Stimulated activated naive CD8-positive, alpha-beta T cell treated with anti-CD3 and anti-CD28 coated beads, Interleukin-15, Interleukin-2, amounts not matched to agents 100 U/mL and 50 U/mL, for 24 hours (primary cell): ENCODE data around the gene GSG1.
A peak's percentile ranks its signal among the peaks of the same experiment; 100 is the strongest.

Experiments used
- ATAC-seq: fragments of 150-1000 bp; cut with Tn5 transposase; one replicate; pipeline ENCODE4 v1.10.0; 2021
- DNase-seq: peaks from one replicate; pipeline ENCODE4 v3.0.0; 2021

The GSG1 gene

GRCh38 chr12:13119826-13120225 is 16.4 kb upstream of the GSG1 start:
- DNase-seq (no peak), ATAC-seq (no peak)

GRCh38 chr12:13117029-13117428 is 13.6 kb upstream of the GSG1 start:
- ATAC-seq (no peak), DNase-seq (no peak)

GRCh38 chr12:13116259-13116658 is 12.8 kb upstream of the GSG1 start:
- no peak for DNase-seq
- no peak for ATAC-seq

- ATAC-seq (no peak), DNase-seq (no peak)
Measured at GRCh38 chr12:13114251-13115052, 11.0 kb upstream of the GSG1 start.

GRCh38 chr12:13112968-13113367 is 9.5 kb upstream of the GSG1 start:
- DNase-seq (no peak), ATAC-seq (no peak)

- DNase-seq = no peak
- ATAC-seq = no peak
Measured at GRCh38 chr12:13106666-13107065, 3.2 kb upstream of the GSG1 start.

- ATAC-seq = no peak
- DNase-seq = no peak
Measured at GRCh38 chr12:13105781-13106180, 2.3 kb upstream of the GSG1 start.

GRCh38 chr12:13104409-13104808 is 942 bp upstream of the GSG1 start:
- no peak for DNase-seq
- ATAC-seq = no peak

GRCh38 chr12:13102461-13103195 is 839 bp downstream of the GSG1 start:
- ATAC-seq (no peak), DNase-seq (no peak)

GRCh38 chr12:13101821-13102375 is 1.6 kb downstream of the GSG1 start:
- DNase-seq (peak; percentile 20), ATAC-seq (no peak)

GRCh38 chr12:13100882-13101769 is 2.3 kb downstream of the GSG1 start:
- peak; percentile 91 for DNase-seq
- ATAC-seq = peak; percentile 92

- DNase-seq (no peak), ATAC-seq (no peak)
Measured at GRCh38 chr12:13100605-13100881, 2.9 kb downstream of the GSG1 start.

GRCh38 chr12:13099844-13100604 is 3.4 kb downstream of the GSG1 start:
- no peak for ATAC-seq

GRCh38 chr12:13099066-13099843 is 4.2 kb downstream of the GSG1 start:
- no peak for ATAC-seq

More at GRCh38 chr12:13099844-13100604, 3.4 kb downstream of the GSG1 start:
- no peak for DNase-seq

GRCh38 chr12:13097491-13098011 is 5.9 kb downstream of the GSG1 start:
- no peak for DNase-seq
- no peak for ATAC-seq

More at GRCh38 chr12:13099066-13099843, 4.2 kb downstream of the GSG1 start:
- DNase-seq = peak; percentile 24

- DNase-seq (no peak), ATAC-seq (no peak)
Measured at GRCh38 chr12:13095266-13095995, 8.0 kb downstream of the GSG1 start.

GRCh38 chr12:13094367-13094766 is 9.1 kb downstream of the GSG1 start:
- ATAC-seq = no peak
- no peak for DNase-seq

- no peak for ATAC-seq
Measured at GRCh38 chr12:13093848-13094220, 9.6 kb downstream of the GSG1 start.

GRCh38 chr12:13093191-13093847 is 10.1 kb downstream of the GSG1 start:
- no peak for ATAC-seq
- no peak for DNase-seq

More at GRCh38 chr12:13093848-13094220, 9.6 kb downstream of the GSG1 start:
- no peak for DNase-seq
